GM19035 (cell line): ENCODE results near the gene GH1.

Source experiments
- ATAC-seq: cut with Tn5 transposase; IDR thresholded peaks from one replicate; pipeline ENCODE4 v1.9.1; 2021; ENCODE audit not compliant: unreplicated experiment

GH1 gene

GRCh38 chr17:63945784-63946439 lies 27.3 kb upstream of the GH1 start:
- peak; percentile 34 for ATAC-seq

GRCh38 chr17:63944736-63945499 lies 26.3 kb upstream of the GH1 start:
- no peak for ATAC-seq

- ATAC-seq = no peak
Measured at GRCh38 chr17:63943745-63944144, 25.1 kb upstream of the GH1 start.

- ATAC-seq = no peak
Measured at GRCh38 chr17:63942309-63942985, 23.8 kb upstream of the GH1 start.

GRCh38 chr17:63941751-63942150 lies 23.1 kb upstream of the GH1 start:
- no peak for ATAC-seq

- no peak for ATAC-seq
Measured at GRCh38 chr17:63941162-63941561, 22.5 kb upstream of the GH1 start.

GRCh38 chr17:63940584-63940983 lies 21.9 kb upstream of the GH1 start:
- no peak for ATAC-seq

GRCh38 chr17:63939884-63940283 lies 21.2 kb upstream of the GH1 start:
- no peak for ATAC-seq

- no peak for ATAC-seq
Measured at GRCh38 chr17:63939401-63939800, 20.8 kb upstream of the GH1 start.

GRCh38 chr17:63937920-63938319 lies 19.3 kb upstream of the GH1 start:
- no peak for ATAC-seq

- ATAC-seq = no peak
Measured at GRCh38 chr17:63937319-63937718, 18.7 kb upstream of the GH1 start.

GRCh38 chr17:63934183-63935112 lies 15.8 kb upstream of the GH1 start:
- no peak for ATAC-seq

GRCh38 chr17:63933598-63933997 lies 15.0 kb upstream of the GH1 start:
- no peak for ATAC-seq

GRCh38 chr17:63932721-63933120 lies 14.1 kb upstream of the GH1 start:
- peak; percentile 8 for ATAC-seq

- peak; percentile 84 for ATAC-seq
Measured at GRCh38 chr17:63931981-63932561, 13.4 kb upstream of the GH1 start, which contains the start of gene CD79B. CD79B (minus strand) TSS chr17:63932331; CDS start chr17:63932261, 70 bp downstream.

GRCh38 chr17:63930951-63931575 lies 12.4 kb upstream of the GH1 start:
- peak; percentile 48 for ATAC-seq

GRCh38 chr17:63929860-63930766 lies 11.5 kb upstream of the GH1 start:
- no peak for ATAC-seq

GRCh38 chr17:63928966-63929695 lies 10.5 kb upstream of the GH1 start:
- no peak for ATAC-seq
